Measurements from ENCODE around the gene LRG1.
A peak's percentile ranks its signal among the peaks of the same experiment; 100 is the strongest.

Gene LRG1

DNA sequence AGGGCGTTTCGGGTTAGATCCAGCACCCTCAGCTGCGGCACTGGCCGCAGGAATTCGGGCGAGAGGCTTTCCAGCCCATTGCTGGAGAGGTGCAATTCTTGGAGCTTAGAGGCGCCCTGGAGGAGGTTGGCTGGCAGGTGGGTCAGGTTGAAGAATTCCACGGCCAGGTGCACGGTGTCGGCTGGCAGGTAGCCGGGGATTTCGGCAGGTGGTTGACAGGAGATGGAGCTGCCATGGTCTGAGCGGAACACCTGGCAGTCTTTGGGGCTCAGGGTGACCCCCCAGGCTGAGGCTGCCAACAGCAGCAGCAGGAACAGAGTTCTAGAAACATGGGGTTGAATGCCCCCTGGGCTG, 1.3 kb downstream of the LRG1 start:
- Histone ChIP-seq H3K4me3 (ENCODE audit: insufficient read depth in 1 of 2, low read depth in 1 of 2, low read length in 2 of 2) (no peak overlapping the region), H2BK5ac (ENCODE audit: low read depth, low read length, poor library complexity, severe bottlenecking) (no peak overlapping the region), H3K23ac (ENCODE audit: low read length in 2 of 2) (no peak overlapping the region), H2BK120ac (ENCODE audit: low read depth, low read length) (no peak overlapping the region), H2BK12ac (ENCODE audit: low read length in 2 of 2) (no peak overlapping the region), H3K27me3 (ENCODE audit: control insufficient read depth in 1 of 2, insufficient read depth in 1 of 2, low read length in 2 of 2) (peaks cover 39 to 64% of the 10 kb centered on the region in 2 experiments), H3K4me1 (ENCODE audit: control insufficient read depth, insufficient read depth, low read depth, low read length) (peaks cover 11% of the 10 kb centered on the region), H3K36me3 (ENCODE audit: control insufficient read depth in 1 of 2, insufficient read depth in 2 of 2, low read depth in 1 of 2, low read length in 2 of 2) (peaks cover 0 to 6% of the 10 kb centered on the region in 2 experiments), H3K18ac (ENCODE audit: low read depth in 1 of 2, low read length in 2 of 2) (no peak overlapping the region), H3K4ac (ENCODE audit: low read depth in 1 of 2, low read length in 2 of 2) (no peak overlapping the region), H4K91ac (ENCODE audit: low read length) (no peak overlapping the region), H3K4me2 (ENCODE audit: low read length, poor library complexity, severe bottlenecking) (no peak overlapping the region), H3K27ac (ENCODE audit: low read length, poor library complexity, severe bottlenecking) (no peak overlapping the region), H3K79me1 (replicated peaks; ENCODE audit: low read length, poor library complexity, severe bottlenecking) (no peaks in the 10 kb centered on the region), H2AK5ac (ENCODE audit: low read length, severe bottlenecking) (no peak overlapping the region), H3K14ac (ENCODE audit: low read length in 2 of 2) (no peak overlapping the region), H3K9ac (ENCODE audit: low read length) (no peak overlapping the region), H4K8ac (ENCODE audit: low read length) (no peak overlapping the region), H3K9me3 (ENCODE audit: control insufficient read depth, low read length) (peaks cover 4% of the 10 kb centered on the region), H2AFZ (ENCODE audit: low read depth, low read length) (no peak overlapping the region), H2BK15ac (ENCODE audit: low read depth, poor library complexity, severe bottlenecking) (no peak overlapping the region)
- DNase-seq, result no peak
- 88% methylated on average over 13 of the region's 13 CpGs for WGBS

DNA sequence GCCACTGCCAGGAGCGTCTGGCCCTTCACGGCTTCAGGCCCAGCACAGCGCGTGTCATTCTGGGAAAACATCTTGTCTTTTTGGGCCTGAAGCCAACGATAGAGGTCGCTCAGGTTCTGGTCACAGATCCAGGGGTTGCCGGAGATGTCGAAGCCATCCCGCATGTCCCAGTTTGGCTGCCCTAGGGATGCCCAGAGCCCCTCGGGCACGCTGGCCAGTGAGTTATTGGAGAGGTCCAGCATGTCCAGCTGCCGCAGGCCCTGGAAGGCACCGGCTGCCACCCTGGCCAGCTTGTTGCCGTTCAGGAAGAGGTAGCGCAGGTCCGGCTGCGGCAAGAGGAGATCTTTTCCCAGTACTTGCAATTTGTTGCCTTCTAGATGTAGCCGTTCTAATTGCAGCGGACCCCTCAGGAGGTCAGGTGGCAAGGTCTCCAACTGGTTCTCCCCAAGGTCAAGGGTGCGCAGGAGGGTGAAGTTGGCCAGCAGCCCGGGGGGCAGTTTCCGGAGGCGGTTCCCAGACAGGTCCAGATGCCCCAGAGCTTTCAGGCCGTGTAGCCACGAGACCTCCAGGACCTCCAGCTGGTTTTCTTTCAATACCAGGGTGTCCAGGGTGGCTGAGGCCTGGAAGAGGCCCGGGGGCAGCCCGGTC, 1.8 kb downstream of the LRG1 start:
- Histone ChIP-seq H2BK15ac (ENCODE audit: low read depth, poor library complexity, severe bottlenecking) (no peak overlapping the region), H3K4me1 (ENCODE audit: control insufficient read depth, insufficient read depth, low read depth, low read length) (peaks cover 11% of the 10 kb centered on the region), H4K8ac (ENCODE audit: low read length) (no peak overlapping the region), H3K4me2 (ENCODE audit: low read length, poor library complexity, severe bottlenecking) (no peak overlapping the region), H3K18ac (ENCODE audit: low read depth in 1 of 2, low read length in 2 of 2) (no peak overlapping the region), H4K91ac (ENCODE audit: low read length) (no peak overlapping the region), H2AK5ac (ENCODE audit: low read length, severe bottlenecking) (no peak overlapping the region), H2BK5ac (ENCODE audit: low read depth, low read length, poor library complexity, severe bottlenecking) (no peak overlapping the region), H2BK12ac (ENCODE audit: low read length in 2 of 2) (no peak overlapping the region), H3K14ac (ENCODE audit: low read length in 2 of 2) (no peak overlapping the region), H3K4ac (ENCODE audit: low read depth in 1 of 2, low read length in 2 of 2) (no peak overlapping the region), H2BK120ac (ENCODE audit: low read depth, low read length) (no peak overlapping the region), H3K27me3 (ENCODE audit: control insufficient read depth in 1 of 2, insufficient read depth in 1 of 2, low read length in 2 of 2) (peaks cover 42 to 68% of the 10 kb centered on the region in 2 experiments), H2AFZ (ENCODE audit: low read depth, low read length) (no peak overlapping the region), H3K9ac (ENCODE audit: low read length) (no peak overlapping the region), H3K23ac (ENCODE audit: low read length in 2 of 2) (no peak overlapping the region), H3K9me3 (ENCODE audit: control insufficient read depth, low read length) (peaks cover 4% of the 10 kb centered on the region), H3K79me1 (replicated peaks; ENCODE audit: low read length, poor library complexity, severe bottlenecking) (no peaks in the 10 kb centered on the region), H3K4me3 (ENCODE audit: insufficient read depth in 1 of 2, low read depth in 1 of 2, low read length in 2 of 2) (no peak overlapping the region), H3K36me3 (ENCODE audit: control insufficient read depth in 1 of 2, insufficient read depth in 2 of 2, low read depth in 1 of 2, low read length in 2 of 2) (peaks cover 0 to 4% of the 10 kb centered on the region in 2 experiments), H3K27ac (ENCODE audit: low read length, poor library complexity, severe bottlenecking) (no peak overlapping the region)
- no peak for DNase-seq
- 84% methylated on average over 27 of the region's 27 CpGs for WGBS

DNA sequence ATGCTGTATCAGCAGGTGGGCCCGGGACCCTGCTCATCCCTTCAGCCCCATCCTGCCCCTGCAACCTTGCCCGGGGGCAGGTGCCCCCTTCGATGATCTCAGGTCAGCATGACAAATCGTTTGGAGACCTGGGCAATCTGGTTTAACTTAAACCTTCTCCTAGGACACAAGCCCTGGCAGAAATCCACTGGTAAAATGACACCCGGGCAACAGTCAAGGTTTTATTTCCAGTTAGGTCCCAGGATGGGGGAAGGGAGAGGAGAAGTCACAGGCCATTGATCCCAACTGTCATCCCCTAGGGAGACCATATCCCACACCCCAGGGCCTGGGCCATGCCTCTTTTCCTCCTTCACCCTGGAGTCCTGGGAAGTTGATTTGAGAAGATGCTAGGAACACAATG, 3.0 kb downstream of the LRG1 start:
- Histone ChIP-seq H3K79me1 (replicated peaks; ENCODE audit: low read length, poor library complexity, severe bottlenecking) (no peaks in the 10 kb centered on the region), H2BK5ac (ENCODE audit: low read depth, low read length, poor library complexity, severe bottlenecking) (no peak overlapping the region), H3K36me3 (ENCODE audit: control insufficient read depth in 1 of 2, insufficient read depth in 2 of 2, low read depth in 1 of 2, low read length in 2 of 2) (no peaks in the 10 kb centered on the region), H3K4me1 (ENCODE audit: control insufficient read depth, insufficient read depth, low read depth, low read length) (peaks cover 11% of the 10 kb centered on the region), H3K18ac (ENCODE audit: low read depth in 1 of 2, low read length in 2 of 2) (no peak overlapping the region), H3K14ac (ENCODE audit: low read length in 2 of 2) (no peak overlapping the region), H3K9me3 (ENCODE audit: control insufficient read depth, low read length) (peaks cover 4% of the 10 kb centered on the region), H2AK5ac (ENCODE audit: low read length, severe bottlenecking) (no peak overlapping the region), H3K4ac (ENCODE audit: low read depth in 1 of 2, low read length in 2 of 2) (no peak overlapping the region), H2BK15ac (ENCODE audit: low read depth, poor library complexity, severe bottlenecking) (no peak overlapping the region), H3K27me3 (ENCODE audit: control insufficient read depth in 1 of 2, insufficient read depth in 1 of 2, low read length in 2 of 2) (peaks cover 42 to 74% of the 10 kb centered on the region in 2 experiments), H4K8ac (ENCODE audit: low read length) (no peak overlapping the region), H3K9ac (ENCODE audit: low read length) (no peak overlapping the region), H3K23ac (ENCODE audit: low read length in 2 of 2) (no peak overlapping the region), H2BK12ac (ENCODE audit: low read length in 2 of 2) (no peak overlapping the region), H3K4me2 (ENCODE audit: low read length, poor library complexity, severe bottlenecking) (no peak overlapping the region), H4K91ac (ENCODE audit: low read length) (no peak overlapping the region), H2BK120ac (ENCODE audit: low read depth, low read length) (no peak overlapping the region), H2AFZ (ENCODE audit: low read depth, low read length) (no peak overlapping the region), H3K27ac (ENCODE audit: low read length, poor library complexity, severe bottlenecking) (no peak overlapping the region), H3K4me3 (ENCODE audit: insufficient read depth in 1 of 2, low read depth in 1 of 2, low read length in 2 of 2) (no peak overlapping the region)
- WGBS, result 91% methylated on average over 2 of the region's 5 CpGs
- DNase-seq, result no peak

DNA sequence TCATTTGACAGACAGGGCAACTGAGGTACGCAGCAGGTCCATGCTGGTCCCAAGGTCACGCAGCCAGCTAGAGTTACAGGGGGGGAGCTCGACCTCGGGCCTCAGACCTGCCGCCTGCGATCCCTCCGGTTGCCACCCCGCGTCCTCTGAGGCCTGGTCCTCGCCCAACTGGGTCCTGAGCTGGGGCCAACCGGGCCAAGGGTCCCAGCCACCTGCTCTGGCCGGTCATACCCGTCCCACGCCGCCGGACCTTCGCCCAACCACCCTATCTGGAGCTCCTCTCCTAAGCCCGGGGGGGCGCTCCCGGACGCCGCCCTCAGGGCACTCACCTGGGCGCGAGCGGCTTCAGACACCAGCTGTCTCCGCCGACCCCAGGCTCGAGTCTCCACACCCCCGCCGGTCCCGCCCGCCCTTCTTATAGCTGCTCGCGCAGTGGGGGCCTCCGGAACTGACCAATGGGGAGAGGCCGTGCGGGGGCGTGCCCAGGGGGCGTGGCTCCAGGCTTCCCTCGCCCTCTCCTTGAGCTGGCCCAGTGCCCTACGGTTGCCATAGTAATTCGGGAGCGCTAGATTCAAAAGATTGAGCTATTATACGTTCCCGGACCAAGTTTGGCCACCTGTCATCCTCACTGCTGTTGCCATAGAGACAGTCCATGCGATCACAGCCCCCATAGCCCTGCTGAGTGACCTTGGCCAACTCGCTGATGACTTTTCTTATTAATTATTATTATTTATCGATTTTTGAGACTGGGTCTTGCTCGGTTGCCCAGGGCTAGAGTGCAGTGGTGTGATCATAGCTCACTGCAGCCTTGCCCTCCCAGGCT, 4.8 kb downstream of the LRG1 start, which contains the start of gene PLIN5:
Gene PLIN5, minus strand, starts transcription at position 389 of the 823 bp plus-strand sequence. CDS start 1,150 bp downstream, outside the sequence.
- no peak within 1 kb of the TSS for H2AK5ac ChIP-seq (ENCODE audit: low read length, severe bottlenecking)
- peak; percentile 38 for DNase-seq
- H3K23ac ChIP-seq (ENCODE audit: low read length in 2 of 2), result no peak within 1 kb of the TSS
- no peak within 1 kb of the TSS for H2BK5ac ChIP-seq (ENCODE audit: low read depth, low read length, poor library complexity, severe bottlenecking)
- H3K27ac ChIP-seq (ENCODE audit: low read length, poor library complexity, severe bottlenecking), result no peak within 1 kb of the TSS
- H3K18ac ChIP-seq (ENCODE audit: low read depth in 1 of 2, low read length in 2 of 2), result no peak within 1 kb of the TSS
- no peaks in the 10 kb centered on the region for H3K9me3 ChIP-seq (ENCODE audit: control insufficient read depth, low read length)
- no peak within 1 kb of the TSS for H4K8ac ChIP-seq (ENCODE audit: low read length)
- H3K4me2 ChIP-seq (ENCODE audit: low read length, poor library complexity, severe bottlenecking), result peak within 1 kb of the TSS; percentile 26
- no peak within 1 kb of the TSS for H3K14ac ChIP-seq (ENCODE audit: low read length in 2 of 2)
- no peak within 1 kb of the TSS for H3K9ac ChIP-seq (ENCODE audit: low read length)
- H3K4me3 ChIP-seq (ENCODE audit: insufficient read depth in 1 of 2, low read depth in 1 of 2, low read length in 2 of 2), result no peak within 1 kb of the TSS
- 15% methylated on average over 43 of the region's 49 CpGs for WGBS
- H3K79me1 ChIP-seq (replicated peaks; ENCODE audit: low read length, poor library complexity, severe bottlenecking), result no peaks in the 10 kb centered on the region
- H3K4me1 ChIP-seq (ENCODE audit: control insufficient read depth, insufficient read depth, low read depth, low read length), result peaks cover 12% of the 10 kb centered on the region
- H3K27me3 ChIP-seq (ENCODE audit: control insufficient read depth in 1 of 2, insufficient read depth in 1 of 2, low read length in 2 of 2), result peaks cover 45 to 81% of the 10 kb centered on the region in 2 experiments
- no peak within 1 kb of the TSS for H4K91ac ChIP-seq (ENCODE audit: low read length)
- no peaks in the 10 kb centered on the region for H3K36me3 ChIP-seq (ENCODE audit: control insufficient read depth in 1 of 2, insufficient read depth in 2 of 2, low read depth in 1 of 2, low read length in 2 of 2)
- no peak within 1 kb of the TSS for H2AFZ ChIP-seq (ENCODE audit: low read depth, low read length)
- H2BK120ac ChIP-seq (ENCODE audit: low read depth, low read length), result no peak within 1 kb of the TSS
- no peak within 1 kb of the TSS for H3K4ac ChIP-seq (ENCODE audit: low read depth in 1 of 2, low read length in 2 of 2)
- H2BK12ac ChIP-seq (ENCODE audit: low read length in 2 of 2), result no peak within 1 kb of the TSS
- H2BK15ac ChIP-seq (ENCODE audit: low read depth, poor library complexity, severe bottlenecking), result no peak within 1 kb of the TSS

Data from mesenchymal stem cell (in vitro differentiated cells and primary cell).